GM12872 (cell line): ENCODE data around the gene CDH23.

Experiments
- TF ChIP-seq, protein P1 (sequence below): IDR thresholded peaks from 3 replicates; pipeline ENCODE4 v1.5.1; 2011; ENCODE audit warnings: low read depth, mild to moderate bottlenecking, low read length, moderate library complexity; ENCODE audit not compliant: insufficient read depth

CDH23 gene

GRCh38 chr10:71390461-71390835 is 6.3 kb upstream of the CDH23 start:
- TF ChIP-seq, protein P1, sequence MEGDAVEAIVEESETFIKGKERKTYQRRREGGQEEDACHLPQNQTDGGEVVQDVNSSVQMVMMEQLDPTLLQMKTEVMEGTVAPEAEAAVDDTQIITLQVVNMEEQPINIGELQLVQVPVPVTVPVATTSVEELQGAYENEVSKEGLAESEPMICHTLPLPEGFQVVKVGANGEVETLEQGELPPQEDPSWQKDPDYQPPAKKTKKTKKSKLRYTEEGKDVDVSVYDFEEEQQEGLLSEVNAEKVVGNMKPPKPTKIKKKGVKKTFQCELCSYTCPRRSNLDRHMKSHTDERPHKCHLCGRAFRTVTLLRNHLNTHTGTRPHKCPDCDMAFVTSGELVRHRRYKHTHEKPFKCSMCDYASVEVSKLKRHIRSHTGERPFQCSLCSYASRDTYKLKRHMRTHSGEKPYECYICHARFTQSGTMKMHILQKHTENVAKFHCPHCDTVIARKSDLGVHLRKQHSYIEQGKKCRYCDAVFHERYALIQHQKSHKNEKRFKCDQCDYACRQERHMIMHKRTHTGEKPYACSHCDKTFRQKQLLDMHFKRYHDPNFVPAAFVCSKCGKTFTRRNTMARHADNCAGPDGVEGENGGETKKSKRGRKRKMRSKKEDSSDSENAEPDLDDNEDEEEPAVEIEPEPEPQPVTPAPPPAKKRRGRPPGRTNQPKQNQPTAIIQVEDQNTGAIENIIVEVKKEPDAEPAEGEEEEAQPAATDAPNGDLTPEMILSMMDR: no peak

- TF ChIP-seq, protein P1: no peak
Observed at GRCh38 chr10:71390921-71391690, 5.6 kb upstream of the CDH23 start.

DNA sequence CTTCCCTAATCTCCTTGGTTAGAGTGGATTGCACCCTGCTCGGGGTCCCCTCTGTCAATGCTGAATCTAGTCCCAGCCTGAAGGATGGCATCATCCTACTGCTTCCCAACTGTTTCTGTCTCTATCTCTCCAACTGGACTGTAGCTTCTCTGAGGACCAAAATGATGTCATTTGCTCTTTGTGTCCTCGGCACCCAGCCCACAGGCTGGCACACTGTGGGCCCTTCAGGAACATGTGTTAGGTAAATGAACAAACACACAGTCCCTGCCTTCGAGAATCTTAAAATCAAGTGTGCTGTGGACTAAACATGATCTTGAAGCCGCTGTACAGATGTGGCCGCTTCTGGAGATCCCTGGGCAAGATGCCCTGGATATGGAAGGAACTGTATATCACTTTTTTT is 5.0 kb upstream of the CDH23 start:
- TF ChIP-seq, protein P1: no peak

GRCh38 chr10:71392292-71392691 is 4.4 kb upstream of the CDH23 start:
- TF ChIP-seq, protein P1: no peak

DNA sequence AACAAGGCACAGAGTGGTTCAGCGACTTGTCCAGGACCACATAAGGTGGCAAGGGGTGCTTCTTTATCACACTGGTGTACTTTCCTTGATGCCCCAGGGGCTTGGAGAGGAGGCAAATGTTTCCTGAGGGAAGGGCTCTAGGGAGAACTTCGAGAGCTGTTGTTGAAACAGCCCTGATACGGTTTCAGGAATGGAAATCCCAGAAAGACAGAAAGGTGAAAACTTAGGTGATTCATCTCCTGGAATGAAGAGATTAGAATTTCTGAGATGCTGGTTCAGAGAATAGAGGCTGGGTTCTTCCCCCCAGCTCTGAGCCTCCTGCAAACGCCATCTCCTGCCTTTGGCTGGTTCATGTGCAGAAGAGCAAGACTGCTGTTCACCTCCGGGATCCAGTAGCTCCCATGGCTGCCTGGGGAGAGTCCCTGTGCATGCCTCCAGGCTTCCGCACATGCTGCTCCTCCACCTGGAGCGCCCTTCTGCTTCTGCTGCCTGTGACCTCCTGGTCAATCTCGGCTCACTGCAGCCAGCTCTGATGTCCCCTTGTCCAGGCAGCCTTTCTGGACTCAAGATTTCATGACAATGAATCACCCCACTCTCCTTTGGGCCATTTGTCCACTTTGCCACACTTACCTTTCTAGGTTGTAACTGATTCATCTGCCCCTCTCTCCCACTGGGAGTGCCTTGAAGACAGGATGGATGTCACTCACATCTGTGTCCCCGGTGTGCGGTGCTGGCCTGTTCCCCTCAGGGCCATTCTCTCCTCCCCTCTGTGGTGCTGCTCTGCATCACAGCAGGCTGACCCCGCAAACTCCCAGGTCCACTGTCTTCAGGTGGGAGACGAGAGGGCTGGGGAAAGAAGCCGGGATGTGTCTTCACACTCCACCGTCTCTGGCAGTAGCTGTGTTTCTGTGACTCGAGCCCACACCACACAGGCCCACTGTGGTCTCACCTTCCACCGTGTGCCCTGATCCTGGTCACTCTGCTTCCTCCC is 3.6 kb upstream of the CDH23 start:
- TF ChIP-seq, protein P1: no peak

- TF ChIP-seq, protein P1: no peak
Observed at GRCh38 chr10:71393841-71394475, 2.8 kb upstream of the CDH23 start.

DNA sequence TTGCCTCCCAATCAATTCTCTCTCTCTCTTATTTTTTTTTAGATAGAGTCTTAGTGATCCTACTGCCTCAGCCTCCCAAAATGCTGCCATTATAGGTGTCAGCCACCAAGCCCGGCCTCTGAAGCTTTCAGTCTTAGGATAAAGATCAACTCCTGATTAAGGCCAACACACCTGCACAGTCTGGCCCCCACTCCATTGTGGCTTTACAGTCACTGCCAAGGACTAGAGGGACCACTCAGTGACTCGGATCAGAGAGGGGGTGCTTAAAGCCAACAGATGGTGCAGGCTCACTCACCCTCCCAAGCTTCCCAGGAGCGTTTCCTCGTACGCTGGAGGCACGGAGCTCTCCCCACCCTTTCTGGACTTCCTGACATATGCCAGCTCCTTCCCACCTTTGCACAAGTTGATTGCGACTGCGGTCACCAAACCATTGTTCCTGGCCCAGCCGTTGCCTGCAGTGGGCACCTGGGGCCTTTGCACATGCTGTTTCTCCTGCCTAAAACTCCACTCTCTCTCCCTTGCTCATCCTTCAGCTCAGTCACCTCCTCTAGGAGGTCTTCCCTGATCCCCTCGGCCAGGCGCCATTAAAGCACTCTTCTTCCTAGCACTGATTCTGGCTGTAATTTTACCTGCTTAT is 1.7 kb upstream of the CDH23 start:
- TF ChIP-seq, protein P1: no peak
